Peyer's patch (tissue), 4 donors: ENCODE results near the gene LGALS12. TPM values are rescaled to one million over a fixed set of nuclear protein-coding genes. Genes with fewer than 3 reads are reported as not detected.
"Not testable (repeated sequence)": the region's sequence is repeated elsewhere in the genome, so short reads cannot be mapped to it uniquely, and the experiment has no call there.

Source experiments
- DNase-seq, 3 donors: peaks; one replicate each; pipeline ENCODE4 v3.0.0-alpha.2; 2017 to 2019
- H3K27ac ChIP-seq, 4 donors: fragments of 200-600 bp; sonication (generic); one replicate each; pipeline ENCODE4 v1.5.1; 2016 to 2019
- H3K27me3 ChIP-seq, 2 donors: fragments of 200-600 bp; sonication (generic); one replicate each; pipeline ENCODE4 v1.5.1; 2019
- H3K36me3 ChIP-seq, 3 donors: fragments of 200-600 bp; sonication (generic); one replicate each; pipeline ENCODE4 v1.5.1; 2016 to 2019
- H3K4me1 ChIP-seq, 4 donors: fragments of 200-600 bp; sonication (generic); one replicate each; pipeline ENCODE4 v1.5.1; 2016 to 2019
- H3K4me3 ChIP-seq, 4 donors: fragments of 200-600 bp; sonication (generic); 1 replicate in 3 of 4; 2 replicates in 1 of 4; pipeline ENCODE4 v1.5.1; 2016 to 2019; ENCODE audit warnings: mild to moderate bottlenecking in 1 of 4
- H3K9me3 ChIP-seq, 4 donors: fragments of 200-600 bp; sonication (generic); one replicate each; pipeline ENCODE4 v1.5.1; 2016 to 2019; ENCODE audit warnings: mild to moderate bottlenecking in 1 of 4
- POLR2A ChIP-seq, 2 donors: fragments of 450-650 bp; IDR thresholded peaks; one replicate each; pipeline ENCODE4 v1.5.1; 2017; ENCODE audit warnings: antibody characterized with exemption in 2 of 2, mild to moderate bottlenecking in 2 of 2, moderate library complexity in 2 of 2
- total RNA-seq, 4 donors: library from RNA; depleted of rRNA; stranded (reverse); fragments of >200 nt; gene quantifications; one replicate each; pipeline ENCODE4 v1.1.0, GENCODE V29; 2016
- TF ChIP-seq, protein P1 (sequence below), 6 experiments: fragments of 450-650 bp in 4 of 6; fragments of 200-600 bp in 2 of 6; sonication (generic) in 1 of 6; IDR thresholded peaks; one replicate each; pipeline ENCODE4 v1.5.1; 2017 to 2019; ENCODE audit warnings: antibody characterized with exemption in 6 of 6, mild to moderate bottlenecking in 3 of 6, moderate library complexity in 1 of 6

The LGALS12 gene
- total RNA-seq, 4 donors from 2014 or later: 0.53 TPM; not detected in 3

DNA sequence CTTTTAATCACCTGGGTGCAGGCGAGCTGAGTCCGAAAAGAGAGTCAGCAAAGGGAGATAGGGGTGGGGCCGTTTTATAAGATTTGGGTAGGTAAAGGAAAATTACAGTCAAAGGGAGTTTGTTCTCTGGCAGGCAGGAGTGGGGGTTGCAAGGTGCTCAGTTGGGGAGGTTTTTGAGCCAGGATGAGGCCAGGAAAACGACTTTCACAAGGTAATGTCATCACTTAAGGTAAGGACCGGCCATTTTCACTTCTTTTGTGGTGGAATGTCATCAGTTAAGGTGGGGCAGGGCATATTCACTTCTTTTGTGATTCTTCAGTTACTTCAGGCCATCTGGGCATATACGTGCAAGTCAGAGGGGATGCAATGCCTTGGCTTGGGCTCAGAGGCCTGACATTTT is 23.5 kb downstream of the LGALS12 start:
- not testable (repeated sequence) for H3K27me3 ChIP-seq, H3K4me3 ChIP-seq, DNase-seq, H3K27ac ChIP-seq, H3K9me3 ChIP-seq, H3K36me3 ChIP-seq
- H3K4me1 ChIP-seq: peaks cover 0 to 14% (median under 1%) of the 10 kb centered on the region in 4 donors

DNA sequence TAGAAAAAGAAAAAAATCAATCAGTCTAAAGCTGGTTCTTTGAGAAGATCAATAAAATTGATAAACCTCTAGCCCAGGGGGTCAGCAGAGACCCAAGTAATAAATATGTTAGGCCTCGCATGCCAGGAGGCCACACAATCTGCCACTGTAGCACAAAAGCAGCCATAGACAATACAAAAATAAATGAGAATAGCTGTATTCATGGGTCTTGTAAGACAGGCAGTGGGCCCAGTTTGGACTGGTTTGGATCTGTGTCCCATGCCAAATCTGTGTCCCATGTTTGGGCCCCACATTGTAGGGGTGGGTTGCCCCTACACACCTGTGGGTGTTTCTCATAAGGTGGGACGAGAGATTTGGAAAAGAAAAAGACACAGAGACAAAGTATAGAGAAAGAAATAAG is 24.1 kb downstream of the LGALS12 start:
- H3K27ac ChIP-seq: no peak overlapping the region
- TF ChIP-seq, protein P1, sequence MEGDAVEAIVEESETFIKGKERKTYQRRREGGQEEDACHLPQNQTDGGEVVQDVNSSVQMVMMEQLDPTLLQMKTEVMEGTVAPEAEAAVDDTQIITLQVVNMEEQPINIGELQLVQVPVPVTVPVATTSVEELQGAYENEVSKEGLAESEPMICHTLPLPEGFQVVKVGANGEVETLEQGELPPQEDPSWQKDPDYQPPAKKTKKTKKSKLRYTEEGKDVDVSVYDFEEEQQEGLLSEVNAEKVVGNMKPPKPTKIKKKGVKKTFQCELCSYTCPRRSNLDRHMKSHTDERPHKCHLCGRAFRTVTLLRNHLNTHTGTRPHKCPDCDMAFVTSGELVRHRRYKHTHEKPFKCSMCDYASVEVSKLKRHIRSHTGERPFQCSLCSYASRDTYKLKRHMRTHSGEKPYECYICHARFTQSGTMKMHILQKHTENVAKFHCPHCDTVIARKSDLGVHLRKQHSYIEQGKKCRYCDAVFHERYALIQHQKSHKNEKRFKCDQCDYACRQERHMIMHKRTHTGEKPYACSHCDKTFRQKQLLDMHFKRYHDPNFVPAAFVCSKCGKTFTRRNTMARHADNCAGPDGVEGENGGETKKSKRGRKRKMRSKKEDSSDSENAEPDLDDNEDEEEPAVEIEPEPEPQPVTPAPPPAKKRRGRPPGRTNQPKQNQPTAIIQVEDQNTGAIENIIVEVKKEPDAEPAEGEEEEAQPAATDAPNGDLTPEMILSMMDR (IDR thresholded peaks at IDR 0.05): no peak
- no peaks in the 10 kb centered on the region for H3K27me3 ChIP-seq

DNA sequence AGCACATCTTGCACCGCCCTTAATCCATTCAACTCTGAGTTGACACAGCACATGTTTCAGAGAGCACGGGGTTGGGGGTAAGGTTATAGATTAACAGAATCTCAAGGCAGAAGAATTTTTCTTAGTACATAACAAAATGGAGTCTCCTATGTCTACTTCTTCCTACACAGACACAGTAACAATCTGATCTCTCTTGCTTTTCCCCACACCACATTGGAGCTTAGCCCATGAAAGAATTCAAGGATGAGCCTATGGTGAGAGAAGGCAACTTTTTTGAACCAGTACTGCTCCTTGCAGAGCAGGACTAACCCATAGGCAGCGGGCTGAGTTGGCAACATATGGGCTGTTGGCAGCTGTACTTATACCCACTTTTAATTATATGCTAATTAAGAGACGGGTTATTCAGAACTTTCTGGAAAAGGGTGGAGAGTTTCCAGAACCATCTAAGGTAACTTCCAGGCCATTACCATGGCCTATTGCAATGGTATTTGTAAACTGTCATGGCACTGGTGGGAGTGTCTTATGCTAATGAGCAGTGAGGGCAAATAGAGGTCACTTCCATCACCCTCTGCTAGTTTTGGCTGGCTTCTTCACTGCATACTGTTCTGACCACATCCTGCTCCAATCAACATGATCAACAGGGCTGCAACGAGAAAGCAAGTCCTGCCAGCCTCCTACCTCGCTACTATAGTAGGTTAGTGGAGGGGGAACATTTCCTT is 25.3 kb downstream of the LGALS12 start:
- H3K9me3 ChIP-seq, H3K36me3 ChIP-seq, H3K27me3 ChIP-seq, H3K4me3 ChIP-seq: not testable (repeated sequence)
- Histone ChIP-seq H3K4me1 (peaks cover 6 to 28% (median 8%) of the 10 kb centered on the region in 4 donors), H3K27ac (peak overlapping the region; percentile 52 to 81 (median 61))
- peak in 2 of 3 donors; percentile 78 to 81 for DNase-seq

More for the DNA sequence above, 24.1 kb downstream of the LGALS12 start:
- DNase-seq: no peak
- Histone ChIP-seq H3K36me3 (no peaks in the 10 kb centered on the region), H3K4me1 (peaks cover 0 to 15% (median 3%) of the 10 kb centered on the region in 4 donors), H3K9me3 (no peaks in the 10 kb centered on the region), H3K4me3 (no peak overlapping the region)

DNA sequence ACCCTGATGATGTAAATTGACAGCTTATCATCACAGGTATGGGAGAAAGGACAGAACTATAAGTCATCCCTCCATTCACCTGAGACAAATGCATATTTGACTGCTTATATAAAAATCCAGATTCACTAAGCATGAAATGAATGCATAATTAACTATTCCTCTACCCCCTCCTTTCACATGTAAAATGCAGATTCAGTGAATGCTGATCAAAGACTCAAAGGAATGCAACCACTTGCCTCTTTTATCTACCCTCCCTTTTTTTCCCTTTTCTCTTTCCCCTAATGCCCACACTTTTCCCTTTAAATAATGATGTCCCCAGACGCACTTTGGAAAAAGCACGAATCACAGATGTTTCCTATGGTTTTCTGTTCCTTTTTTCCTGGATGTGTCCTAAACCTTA is 26.2 kb downstream of the LGALS12 start:
- H3K9me3 ChIP-seq: no peaks in the 10 kb centered on the region
- peak overlapping the region; percentile 40 to 81 (median 61) for H3K27ac ChIP-seq
- no peaks in the 10 kb centered on the region for H3K27me3 ChIP-seq
- H3K4me1 ChIP-seq: peaks cover 7 to 29% (median 8%) of the 10 kb centered on the region in 4 donors
- TF ChIP-seq, protein P1 (IDR thresholded peaks at IDR 0.05): no peak
- no peak for TF ChIP-seq POLR2A (IDR thresholded peaks at IDR 0.05)
- no peak overlapping the region for H3K4me3 ChIP-seq
- H3K36me3 ChIP-seq: no peaks in the 10 kb centered on the region
- no peak for DNase-seq

DNA sequence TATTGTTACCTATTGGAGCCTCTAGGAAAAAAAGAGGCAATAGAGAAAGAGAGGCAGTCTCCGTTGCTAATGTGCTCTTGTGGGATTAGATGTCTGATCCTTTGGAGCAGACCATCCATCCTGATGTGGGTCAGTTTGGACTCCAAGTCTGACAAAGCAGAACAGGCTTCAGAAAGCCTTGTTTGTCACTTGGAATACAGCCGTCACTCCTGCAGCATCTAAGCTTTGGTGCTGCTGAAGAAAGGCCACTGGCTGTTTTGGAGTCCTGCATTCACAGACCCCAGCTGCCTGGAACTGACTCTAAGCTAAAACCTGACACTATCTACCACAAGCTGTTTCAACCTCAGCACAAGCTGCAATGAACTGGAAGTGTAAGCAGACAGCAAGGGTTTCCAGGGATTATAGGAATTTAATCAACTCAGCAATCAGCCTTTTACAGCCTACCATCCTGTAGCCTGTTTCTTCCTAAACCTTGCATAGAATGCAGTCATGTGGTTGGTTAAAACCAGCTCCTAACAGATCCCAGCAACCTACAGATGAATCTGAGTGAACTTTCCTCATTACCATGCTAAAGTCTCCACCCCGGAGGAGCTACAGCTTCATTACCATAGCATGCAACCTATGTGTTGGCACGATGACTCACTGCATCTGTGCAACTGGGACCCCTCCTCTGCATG is 27.1 kb downstream of the LGALS12 start:
- Histone ChIP-seq H3K27me3 (no peaks in the 10 kb centered on the region), H3K36me3 (no peaks in the 10 kb centered on the region), H3K27ac (peak overlapping the region in 3 of 4 donors; percentile 4 to 81 (median 55)), H3K9me3 (no peaks in the 10 kb centered on the region), H3K4me3 (no peak overlapping the region), H3K4me1 (peaks cover 8 to 34% (median 14%) of the 10 kb centered on the region in 4 donors)
- TF ChIP-seq, protein P1 (IDR thresholded peaks at IDR 0.05): no peak
- no peak for TF ChIP-seq POLR2A (IDR thresholded peaks at IDR 0.05)
- DNase-seq: no peak

DNA sequence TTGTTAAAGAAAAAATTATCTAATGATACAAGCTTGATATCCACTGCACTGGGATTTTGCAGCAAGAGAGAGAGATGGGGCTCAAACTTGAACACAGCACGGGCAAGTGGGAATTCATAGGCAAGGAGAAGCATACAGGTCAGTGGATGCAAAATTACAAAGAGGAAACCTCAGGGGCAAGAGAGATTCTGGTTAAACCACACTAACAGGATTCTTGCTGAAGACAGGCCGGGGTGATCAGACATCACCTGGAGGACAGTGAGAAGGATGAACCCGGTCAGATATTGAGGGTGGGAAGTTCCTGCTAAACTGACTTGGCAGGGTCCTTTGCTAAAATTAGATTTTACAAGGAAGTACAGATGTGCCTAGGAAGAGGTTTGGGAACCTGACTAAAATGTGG is 28.2 kb downstream of the LGALS12 start:
- DNase-seq: no peak
- Histone ChIP-seq H3K9me3 (no peaks in the 10 kb centered on the region), H3K4me1 (peaks cover 8 to 43% (median 22%) of the 10 kb centered on the region in 4 donors), H3K4me3 (no peak overlapping the region), H3K27me3 (no peaks in the 10 kb centered on the region), H3K36me3 (peaks cover 0 to 3% (median 0%) of the 10 kb centered on the region in 3 donors), H3K27ac (peak overlapping the region; percentile 55 to 92 (median 84))
- TF ChIP-seq, protein P1 (IDR thresholded peaks at IDR 0.05): no peak
